GM18498 (cell line): ENCODE results near the gene POMT2.

ENCODE experiments used
- ATAC-seq: cut with Tn5 transposase; IDR thresholded peaks from one replicate; pipeline ENCODE4 v1.9.1; 2021; ENCODE audit warnings: mild to moderate bottlenecking, moderate library complexity; ENCODE audit not compliant: unreplicated experiment

POMT2 gene

GRCh38 chr14:77268989-77269600, 51.6 kb downstream of the POMT2 start:
- ATAC-seq: no peak

- no peak for ATAC-seq
These were observed 52.6 kb downstream of the POMT2 start for GRCh38 chr14:77267937-77268699.

GRCh38 chr14:77266336-77266735, 54.3 kb downstream of the POMT2 start:
- ATAC-seq: no peak

GRCh38 chr14:77265561-77266335, 54.9 kb downstream of the POMT2 start:
- no peak for ATAC-seq

GRCh38 chr14:77265187-77265515, 55.5 kb downstream of the POMT2 start:
- no peak for ATAC-seq

- ATAC-seq: no peak
These were observed 56.1 kb downstream of the POMT2 start for GRCh38 chr14:77264466-77265186.

GRCh38 chr14:77260631-77261030, 60.1 kb downstream of the POMT2 start:
- ATAC-seq: no peak

GRCh38 chr14:77260199-77260598, 60.5 kb downstream of the POMT2 start:
- no peak for ATAC-seq

- ATAC-seq: no peak
These were observed 61.5 kb downstream of the POMT2 start for GRCh38 chr14:77259025-77259715.

GRCh38 chr14:77258566-77258965, 62.1 kb downstream of the POMT2 start:
- ATAC-seq: no peak

- no peak for ATAC-seq
These were observed 63.0 kb downstream of the POMT2 start for GRCh38 chr14:77257700-77258099.

GRCh38 chr14:77256694-77257093, 64.0 kb downstream of the POMT2 start:
- no peak for ATAC-seq

GRCh38 chr14:77253333-77254190, 67.1 kb downstream of the POMT2 start:
- ATAC-seq: no peak

- ATAC-seq: no peak
These were observed 68.8 kb downstream of the POMT2 start for GRCh38 chr14:77251870-77252269.

GRCh38 chr14:77250927-77251326, 69.8 kb downstream of the POMT2 start:
- ATAC-seq: no peak

GRCh38 chr14:77249286-77249685, 71.4 kb downstream of the POMT2 start:
- ATAC-seq: no peak

GRCh38 chr14:77248666-77249065, 72.0 kb downstream of the POMT2 start:
- ATAC-seq: no peak

- ATAC-seq: no peak
These were observed 73.9 kb downstream of the POMT2 start for GRCh38 chr14:77246784-77247183.

GRCh38 chr14:77245820-77246219, 74.9 kb downstream of the POMT2 start:
- ATAC-seq: no peak

GRCh38 chr14:77243853-77244252, 76.8 kb downstream of the POMT2 start:
- no peak for ATAC-seq
